Immature natural killer cell (primary cell): ENCODE measurements around the gene PPP4R3C. TPM values are rescaled to one million over a fixed set of nuclear protein-coding genes. Genes with fewer than 3 reads are reported as not detected.

Experiments used
- polyA plus RNA-seq, 3 donors: library from polyadenylated mRNA; unstranded; fragments of 300-500 nt; fragmentation: Illumina TruSeq; gene quantifications; one replicate each; pipeline ENCODE4 v1.2.3, GENCODE V29; 2021

Gene PPP4R3C
- polyA plus RNA-seq, 3 donors from 2014 or later, result not detected

Other genes with a start within 250 kb of the PPP4R3C start
- gene DCAF8L2, start 127.0 kb upstream of the PPP4R3C start, polyA plus RNA-seq, result not detected